Tibial artery (tissue), 4 donors: ENCODE results near the gene DCLK1.

ENCODE experiments used
- DNase-seq, 2 donors: peaks; one replicate each; pipeline ENCODE4 v3.0.0-alpha.2; 2019
- H3K27ac ChIP-seq, 2 donors: fragments of 200-600 bp; sonication (generic) in 1 of 2; 1 replicate in 1 of 2; 2 replicates in 1 of 2; pipeline ENCODE4 v1.5.1; 2018 to 2019; ENCODE audit warnings: mild to moderate bottlenecking in 1 of 2
- H3K27me3 ChIP-seq, 2 donors: fragments of 200-600 bp; sonication (generic) in 1 of 2; one replicate each; pipeline versions ENCODE4 v1.5.1 to v1.6.0; 2016 to 2019
- H3K36me3 ChIP-seq, 3 donors: fragments of 200-600 bp; sonication (generic) in 2 of 3; one replicate each; pipeline ENCODE4 v1.5.1; 2016 to 2019; ENCODE audit warnings: mild to moderate bottlenecking in 2 of 3
- H3K4me1 ChIP-seq, 4 donors: fragments of 200-600 bp; sonication (generic) in 2 of 4; 1 replicate in 3 of 4; 2 replicates in 1 of 4; pipeline ENCODE4 v1.5.1; 2016 to 2019
- H3K4me3 ChIP-seq, 2 donors: fragments of 200-600 bp; sonication (generic) in 1 of 2; 1 replicate in 1 of 2; 2 replicates in 1 of 2; pipeline ENCODE4 v1.5.1; 2018 to 2019; ENCODE audit warnings: mild to moderate bottlenecking in 2 of 2
- H3K9me3 ChIP-seq, 3 donors: fragments of 200-600 bp; sonication (generic) in 1 of 3; one replicate each; pipeline ENCODE4 v1.5.1; 2016 to 2019
- intact Hi-C: fragments of 100-400 bp; cut with DNase I; formaldehyde crosslinking; loops from one replicate; pipeline ENCODE4 v1.15.0; 2023; ENCODE audit warnings: low total_unique reads
- TF ChIP-seq, protein P1 (sequence below), 2 experiments: fragments of 200-600 bp in 1 of 2; fragments of 450-650 bp in 1 of 2; IDR thresholded peaks; one replicate each; pipeline ENCODE4 v1.5.1; 2017 to 2019; ENCODE audit warnings: antibody characterized with exemption in 2 of 2, mild to moderate bottlenecking in 1 of 2, moderate library complexity in 1 of 2

The DCLK1 gene

DNA sequence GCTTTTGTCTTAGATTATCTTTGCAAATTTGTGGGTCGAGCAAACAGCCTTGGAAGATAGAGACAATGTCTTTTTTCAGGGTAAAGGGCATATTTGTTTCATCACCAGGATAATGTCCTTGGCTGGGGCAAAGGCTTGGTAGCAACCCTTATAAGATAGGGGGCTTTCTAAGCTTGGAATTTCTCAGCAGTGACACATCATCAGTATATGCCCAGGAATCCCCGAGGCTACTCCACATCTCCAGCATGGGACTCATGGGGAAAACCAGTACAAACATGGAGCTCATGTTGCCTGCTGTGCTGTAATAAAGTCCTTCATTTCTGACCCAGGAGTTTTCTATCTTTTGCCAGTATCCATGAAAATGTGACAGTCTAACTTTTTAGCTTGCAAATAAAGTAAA lies 77.1 kb downstream of the DCLK1 start:
- H3K27me3 ChIP-seq: no peaks in the 10 kb centered on the region
- no peak overlapping the region for H3K27ac ChIP-seq
- no peak for DNase-seq
- intact Hi-C loops: no loop called here
- TF ChIP-seq, protein P1, sequence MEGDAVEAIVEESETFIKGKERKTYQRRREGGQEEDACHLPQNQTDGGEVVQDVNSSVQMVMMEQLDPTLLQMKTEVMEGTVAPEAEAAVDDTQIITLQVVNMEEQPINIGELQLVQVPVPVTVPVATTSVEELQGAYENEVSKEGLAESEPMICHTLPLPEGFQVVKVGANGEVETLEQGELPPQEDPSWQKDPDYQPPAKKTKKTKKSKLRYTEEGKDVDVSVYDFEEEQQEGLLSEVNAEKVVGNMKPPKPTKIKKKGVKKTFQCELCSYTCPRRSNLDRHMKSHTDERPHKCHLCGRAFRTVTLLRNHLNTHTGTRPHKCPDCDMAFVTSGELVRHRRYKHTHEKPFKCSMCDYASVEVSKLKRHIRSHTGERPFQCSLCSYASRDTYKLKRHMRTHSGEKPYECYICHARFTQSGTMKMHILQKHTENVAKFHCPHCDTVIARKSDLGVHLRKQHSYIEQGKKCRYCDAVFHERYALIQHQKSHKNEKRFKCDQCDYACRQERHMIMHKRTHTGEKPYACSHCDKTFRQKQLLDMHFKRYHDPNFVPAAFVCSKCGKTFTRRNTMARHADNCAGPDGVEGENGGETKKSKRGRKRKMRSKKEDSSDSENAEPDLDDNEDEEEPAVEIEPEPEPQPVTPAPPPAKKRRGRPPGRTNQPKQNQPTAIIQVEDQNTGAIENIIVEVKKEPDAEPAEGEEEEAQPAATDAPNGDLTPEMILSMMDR (IDR thresholded peaks at IDR 0.05): no peak
- H3K36me3 ChIP-seq: no peaks in the 10 kb centered on the region
- H3K4me3 ChIP-seq: no peak overlapping the region
- H3K9me3 ChIP-seq: no peaks in the 10 kb centered on the region
- H3K4me1 ChIP-seq: peaks cover 0 to 2% (median under 1%) of the 10 kb centered on the region in 4 donors

DNA sequence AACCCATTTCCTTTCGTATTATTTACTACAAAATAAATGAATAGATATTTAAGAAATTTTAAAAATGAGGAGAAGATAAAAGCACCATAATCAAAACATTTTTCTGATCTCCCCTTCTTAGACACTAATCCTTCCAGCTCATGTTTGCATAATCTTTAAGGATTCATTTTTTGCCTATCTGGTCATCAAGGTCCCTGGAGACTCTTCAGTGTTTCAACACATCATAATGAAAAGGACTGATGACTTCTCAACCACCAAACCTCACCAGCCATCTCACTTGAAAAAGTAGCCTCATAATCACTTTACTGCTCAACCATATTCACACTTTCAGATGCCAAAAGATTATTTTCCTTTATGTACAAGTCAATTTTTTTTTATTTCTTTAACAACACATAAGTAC lies 80.1 kb downstream of the DCLK1 start:
- no peaks in the 10 kb centered on the region for H3K9me3 ChIP-seq
- intact Hi-C loops: no loop called here
- TF ChIP-seq, protein P1 (IDR thresholded peaks at IDR 0.05): no peak
- no peak overlapping the region for H3K4me3 ChIP-seq
- H3K4me1 ChIP-seq: no peaks in the 10 kb centered on the region
- no peaks in the 10 kb centered on the region for H3K36me3 ChIP-seq
- no peaks in the 10 kb centered on the region for H3K27me3 ChIP-seq
- no peak overlapping the region for H3K27ac ChIP-seq
- no peak for DNase-seq

DNA sequence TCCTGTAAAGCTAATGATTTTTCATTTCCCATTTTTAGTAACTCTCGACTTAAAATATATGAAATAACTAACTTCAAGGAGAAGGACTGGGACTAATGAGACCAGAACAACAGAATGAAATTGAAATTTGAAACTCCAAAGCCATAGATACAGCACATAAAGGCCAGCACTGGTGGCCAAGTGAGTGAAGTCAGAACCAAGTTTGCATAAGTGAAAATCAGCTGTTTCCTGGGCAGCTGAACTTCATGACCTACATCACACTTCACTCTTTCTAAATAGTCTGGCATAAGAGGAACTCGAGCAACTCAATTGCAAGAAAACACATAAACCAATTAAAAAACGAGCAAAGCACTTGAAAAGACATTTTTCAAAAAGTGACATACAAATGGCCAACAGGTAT lies 84.5 kb downstream of the DCLK1 start:
- intact Hi-C loops: no loop called here
- H3K27me3 ChIP-seq: no peaks in the 10 kb centered on the region
- H3K4me3 ChIP-seq: no peak overlapping the region
- TF ChIP-seq, protein P1 (IDR thresholded peaks at IDR 0.05): no peak
- H3K27ac ChIP-seq: no peak overlapping the region
- H3K4me1 ChIP-seq: no peaks in the 10 kb centered on the region
- DNase-seq: no peak
- no peaks in the 10 kb centered on the region for H3K9me3 ChIP-seq
- H3K36me3 ChIP-seq: no peaks in the 10 kb centered on the region

DNA sequence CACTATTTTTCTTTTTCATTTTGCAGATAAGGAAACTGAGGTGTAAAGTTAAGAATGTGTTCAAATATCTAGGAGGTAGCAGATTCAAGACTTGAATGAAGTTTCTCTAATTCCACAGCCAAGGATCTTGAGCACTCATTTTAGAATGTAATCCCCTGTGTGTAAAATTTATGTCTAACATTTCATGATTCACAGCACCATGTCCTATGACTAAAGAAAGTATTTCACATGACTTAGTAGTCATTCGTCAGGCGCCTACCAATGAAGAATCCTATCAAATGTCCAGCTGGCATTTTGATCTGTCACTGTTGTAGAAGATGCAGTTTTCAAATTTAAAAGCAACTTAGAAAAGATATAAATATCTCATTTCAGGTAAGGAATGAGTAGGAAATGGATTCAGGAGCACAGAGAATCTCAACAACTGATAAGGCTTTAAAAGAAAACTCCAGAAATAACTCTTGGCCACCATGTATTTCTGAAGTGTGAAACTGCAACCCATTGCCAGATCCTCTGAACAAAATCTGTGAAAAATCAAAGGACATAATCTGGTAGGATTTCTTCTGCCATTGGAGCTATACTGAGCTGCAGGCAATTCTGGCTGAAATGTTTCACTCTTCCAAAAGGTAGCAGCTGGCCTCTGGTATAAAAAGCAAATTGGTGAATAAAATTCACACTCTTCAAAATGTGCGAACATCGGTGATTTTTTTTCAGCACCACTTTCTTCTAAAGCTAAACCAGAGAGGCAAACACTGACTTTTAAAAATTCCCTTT lies 92.2 kb downstream of the DCLK1 start:
- Histone ChIP-seq H3K9me3 (no peaks in the 10 kb centered on the region), H3K27me3 (no peaks in the 10 kb centered on the region), H3K36me3 (no peaks in the 10 kb centered on the region), H3K4me3 (no peak overlapping the region), H3K4me1 (no peaks in the 10 kb centered on the region), H3K27ac (no peak overlapping the region)
- DNase-seq: no peak
- intact Hi-C loops: no loop called here
- TF ChIP-seq, protein P1 (IDR thresholded peaks at IDR 0.05): no peak

DNA sequence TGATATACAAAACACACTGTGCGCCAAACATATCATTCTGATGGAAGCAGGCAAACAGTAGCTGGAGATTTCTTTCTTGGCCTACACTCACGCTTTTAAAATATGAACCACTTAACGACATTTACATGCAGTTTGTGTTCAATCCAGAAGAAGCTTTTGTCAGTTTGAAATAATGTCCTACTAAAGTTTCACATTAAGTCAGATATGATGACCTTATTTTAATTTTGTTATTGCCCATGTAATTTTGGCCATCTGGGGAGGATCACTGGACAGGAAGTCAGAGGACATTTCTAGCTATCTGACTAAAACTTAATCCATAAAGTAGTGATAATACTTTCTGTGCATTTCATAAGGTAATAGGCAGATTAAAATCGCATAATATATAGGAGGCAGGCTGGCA lies 98.1 kb downstream of the DCLK1 start:
- no peak overlapping the region for H3K27ac ChIP-seq
- intact Hi-C loops: no loop called here
- TF ChIP-seq, protein P1 (IDR thresholded peaks at IDR 0.05): no peak
- no peaks in the 10 kb centered on the region for H3K27me3 ChIP-seq
- H3K9me3 ChIP-seq: no peaks in the 10 kb centered on the region
- H3K4me1 ChIP-seq: peaks cover 0 to 7% (median 3%) of the 10 kb centered on the region in 4 donors
- H3K4me3 ChIP-seq: no peak overlapping the region
- H3K36me3 ChIP-seq: no peaks in the 10 kb centered on the region
- no peak for DNase-seq
